SU-DHL-6 (cell line): ENCODE results near the gene CDH13.

Experiments
- H2AFZ ChIP-seq: fragments of 200-600 bp; sonication (generic); 2 replicates; pipeline ENCODE4 v1.6.1; 2014; ENCODE audit warnings: low read depth, mild to moderate bottlenecking, moderate library complexity, mixed read lengths, antibody characterized with exemption, low read length; ENCODE audit not compliant: severe bottlenecking
- H3F3A ChIP-seq: fragments of 200-600 bp; shearing (Covaris generic); 2 replicates; pipeline ENCODE4 v1.6.0; 2016; ENCODE audit warnings: antibody characterized with exemption, mild to moderate bottlenecking; ENCODE audit not compliant: insufficient read depth
- H3K27ac ChIP-seq: fragments of 200-600 bp; sonication (generic); 2 replicates; pipeline ENCODE4 v1.5.1; 2016; ENCODE audit warnings: low read depth, mild to moderate bottlenecking, low read length, moderate library complexity, mixed read lengths
- H3K27me3 ChIP-seq: fragments of 200-600 bp; sonication (generic), shearing (Covaris generic); 2 replicates; pipeline ENCODE4 v1.6.0; 2014; ENCODE audit warnings: mild to moderate bottlenecking, low read length
- H3K36me3 ChIP-seq: fragments of 200-600 bp; sonication (generic); 2 replicates; pipeline ENCODE4 v1.6.1; 2014; ENCODE audit warnings: mild to moderate bottlenecking, low read length, mixed read lengths
- H3K4me2 ChIP-seq: fragments of 300-600, 200-600 bp; shearing (Covaris generic), sonication (generic); 2 replicates; pipeline ENCODE4 v1.6.0; 2014; ENCODE audit warnings: low read length, low read depth, mild to moderate bottlenecking; ENCODE audit not compliant: poor library complexity, severe bottlenecking
- H3K4me3 ChIP-seq: fragments of 200-600 bp; sonication (generic); 2 replicates; pipeline ENCODE4 v1.5.1; 2014; ENCODE audit warnings: antibody characterized with exemption, low read length, mild to moderate bottlenecking, mixed read lengths; ENCODE audit not compliant: insufficient read depth, poor library complexity, severe bottlenecking
- H3K79me2 ChIP-seq: fragments of 200-600 bp; sonication (generic); 2 replicates; pipeline ENCODE4 v1.6.1; 2014; ENCODE audit warnings: mild to moderate bottlenecking, low read length, moderate library complexity; ENCODE audit not compliant: insufficient read depth
- H3K9ac ChIP-seq: fragments of 200-600 bp; sonication (generic); 2 replicates; pipeline ENCODE4 v1.7.0; 2014; ENCODE audit warnings: mild to moderate bottlenecking, low read length
- H3K9me2 ChIP-seq: fragments of 200-600 bp; sonication (generic); replicated peaks from 2 replicates; pipeline ENCODE4 v1.6.1; 2014; ENCODE audit warnings: low read length; ENCODE audit not compliant: insufficient read depth
- H3K9me3 ChIP-seq: fragments of 200-600 bp; sonication (generic); 2 replicates; pipeline ENCODE4 v1.6.1; 2014; ENCODE audit warnings: low read length, mixed read lengths; ENCODE audit not compliant: insufficient read depth
- H4K20me1 ChIP-seq: fragments of 200-600 bp; sonication (generic); 2 replicates; pipeline ENCODE4 v1.6.1; 2014; ENCODE audit warnings: low read depth, mild to moderate bottlenecking, antibody characterized with exemption, low read length, moderate library complexity, mixed read lengths
- CTCF ChIP-seq: fragments of 200-600 bp; sonication (generic); IDR thresholded peaks from one replicate; pipeline ENCODE4 v1.5.1; 2017; ENCODE audit warnings: antibody characterized with exemption, mild to moderate bottlenecking, low read length, moderate library complexity; ENCODE audit not compliant: insufficient read depth, poor library complexity, severe bottlenecking
- EZH2phosphoT487 ChIP-seq: fragments of 200-600 bp; sonication (generic), shearing (Covaris generic); conservative IDR thresholded peaks from 2 replicates; pipeline ENCODE4 v1.6.1; 2018; ENCODE audit warnings: mild to moderate bottlenecking, antibody characterized with exemption, low read length, moderate library complexity, mixed read lengths

The CDH13 gene

DNA sequence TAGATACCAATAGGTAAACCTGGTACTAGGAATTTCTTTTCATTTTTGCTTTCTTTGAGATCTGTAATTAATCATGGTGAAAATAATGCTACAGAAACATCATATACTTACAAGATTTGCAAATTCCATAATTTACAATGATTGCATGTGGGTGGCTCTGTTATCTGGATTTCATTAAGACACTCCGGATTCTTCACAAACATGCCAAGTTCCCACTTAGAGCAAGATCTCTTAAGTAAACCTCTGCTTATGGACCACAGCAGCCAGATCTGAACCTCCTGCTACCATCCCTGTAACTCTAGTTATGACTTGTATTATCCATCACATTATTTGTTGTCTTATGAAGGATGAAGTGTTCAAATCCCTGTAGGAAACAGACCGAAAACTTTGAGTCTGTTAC, 424.7 kb downstream of the CDH13 start:
- Histone ChIP-seq H3K9me2 (no peaks in the 10 kb centered on the region), H3K9ac (no peak overlapping the region), H3K27me3 (no peaks in the 10 kb centered on the region), H2AFZ (no peak overlapping the region), H4K20me1 (no peaks in the 10 kb centered on the region), H3F3A (no peaks in the 10 kb centered on the region), H3K36me3 (no peaks in the 10 kb centered on the region), H3K4me2 (no peak overlapping the region), H3K27ac (no peak overlapping the region), H3K4me3 (no peak overlapping the region), H3K9me3 (no peaks in the 10 kb centered on the region), H3K79me2 (no peaks in the 10 kb centered on the region)
- TF ChIP-seq EZH2phosphoT487, result no peak
- TF ChIP-seq CTCF, result no peak

GRCh38 chr16:83054283-83054682, 427.5 kb downstream of the CDH13 start:
- no peaks in the 10 kb centered on the region for H3K27me3 ChIP-seq
- H4K20me1 ChIP-seq, result no peaks in the 10 kb centered on the region
- H3K9me2 ChIP-seq, result no peaks in the 10 kb centered on the region
- H3K9me3 ChIP-seq, result no peaks in the 10 kb centered on the region
- no peak overlapping the region for H2AFZ ChIP-seq
- no peaks in the 10 kb centered on the region for H3K79me2 ChIP-seq
- H3K4me3 ChIP-seq, result no peak overlapping the region
- no peaks in the 10 kb centered on the region for H3F3A ChIP-seq
- no peak overlapping the region for H3K4me2 ChIP-seq
- TF ChIP-seq EZH2phosphoT487 (no peak), CTCF (no peak)
- H3K9ac ChIP-seq, result no peak overlapping the region
- no peaks in the 10 kb centered on the region for H3K36me3 ChIP-seq
- no peak overlapping the region for H3K27ac ChIP-seq

- Histone ChIP-seq H4K20me1 (no peaks in the 10 kb centered on the region), H3K9ac (no peak overlapping the region), H3F3A (no peaks in the 10 kb centered on the region), H3K27me3 (no peaks in the 10 kb centered on the region), H3K9me2 (no peaks in the 10 kb centered on the region), H3K79me2 (no peaks in the 10 kb centered on the region), H3K36me3 (no peaks in the 10 kb centered on the region), H3K4me3 (no peak overlapping the region), H2AFZ (no peak overlapping the region), H3K9me3 (no peaks in the 10 kb centered on the region), H3K4me2 (no peak overlapping the region), H3K27ac (no peak overlapping the region)
- TF ChIP-seq EZH2phosphoT487, result no peak
- no peak for TF ChIP-seq CTCF
These were observed 431.6 kb downstream of the CDH13 start for GRCh38 chr16:83058376-83058775.

DNA sequence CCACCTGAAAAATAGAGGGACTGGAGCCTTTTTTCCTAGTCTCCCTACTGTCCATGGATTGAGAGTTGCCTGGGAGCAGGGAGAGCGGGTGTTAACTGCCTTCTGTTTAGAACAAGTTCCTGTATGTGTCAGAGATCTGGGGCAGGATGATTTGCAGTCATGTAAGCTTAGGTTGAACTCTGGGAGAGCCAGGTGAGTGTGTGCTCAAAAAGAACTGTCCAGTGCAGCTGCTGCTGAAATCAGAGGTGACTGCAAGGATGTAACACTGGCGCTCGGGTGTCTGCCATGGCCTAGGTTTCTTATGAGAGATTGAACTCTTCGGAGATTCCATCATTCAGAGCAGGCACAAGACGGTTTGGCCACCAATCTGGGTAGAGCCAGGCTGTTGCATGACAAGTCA, 432.5 kb downstream of the CDH13 start:
- no peaks in the 10 kb centered on the region for H3K9me3 ChIP-seq

More for the DNA sequence above, 432.5 kb downstream of the CDH13 start:
- Histone ChIP-seq H3K4me3 (no peak overlapping the region), H3K9me2 (no peaks in the 10 kb centered on the region), H3K36me3 (no peaks in the 10 kb centered on the region), H2AFZ (no peak overlapping the region), H3K9ac (no peak overlapping the region), H3K27ac (no peak overlapping the region), H4K20me1 (no peaks in the 10 kb centered on the region), H3K27me3 (no peaks in the 10 kb centered on the region), H3F3A (no peaks in the 10 kb centered on the region), H3K4me2 (no peak overlapping the region), H3K79me2 (no peaks in the 10 kb centered on the region)
- TF ChIP-seq CTCF, result no peak
- no peak for TF ChIP-seq EZH2phosphoT487
